OCI-LY1 (cell line): ENCODE measurements around the gene RHEX.
A peak's percentile ranks its signal among the peaks of the same experiment; 100 is the strongest.
"Not testable (repeated sequence)": the region's sequence is repeated elsewhere in the genome, so short reads cannot be mapped to it uniquely, and the experiment has no call there.

Experiments
- H2AFZ ChIP-seq: fragments of 200-600 bp; sonication (generic), shearing (Covaris generic); 2 replicates; pipeline ENCODE4 v1.6.0; 2014; ENCODE audit warnings: antibody characterized with exemption, mild to moderate bottlenecking, low read length
- H3F3A ChIP-seq: fragments of 200-600 bp; sonication (generic), shearing (Covaris generic); 2 replicates; pipeline ENCODE4 v1.6.0; 2014; ENCODE audit warnings: mild to moderate bottlenecking, antibody characterized with exemption, low read length, moderate library complexity; ENCODE audit not compliant: insufficient read depth
- H3K27ac ChIP-seq: fragments of 200-600 bp; sonication (generic); 2 replicates; pipeline ENCODE4 v1.5.1; 2014; ENCODE audit warnings: low read length, mixed run types, mild to moderate bottlenecking, low read depth; ENCODE audit not compliant: poor library complexity, severe bottlenecking
- H3K27me3 ChIP-seq: fragments of 200-600 bp; sonication (generic); 2 replicates; pipeline ENCODE4 v1.6.0; 2014; ENCODE audit warnings: antibody characterized with exemption, mild to moderate bottlenecking, low read length, moderate library complexity; ENCODE audit not compliant: insufficient read depth
- H3K36me3 ChIP-seq: fragments of 200-600 bp; sonication (generic); 2 replicates; pipeline ENCODE4 v1.6.1; 2014; ENCODE audit warnings: mild to moderate bottlenecking, antibody characterized with exemption, low read length, moderate library complexity, mixed read lengths; ENCODE audit not compliant: insufficient read depth
- H3K4me1 ChIP-seq: fragments of 200-600 bp; sonication (generic); 2 replicates; pipeline ENCODE4 v1.5.1; 2014; ENCODE audit warnings: mild to moderate bottlenecking, low read length, moderate library complexity; ENCODE audit not compliant: insufficient read depth, severe bottlenecking
- H3K4me2 ChIP-seq: fragments of 200-600 bp; sonication (generic), shearing (Covaris generic); 2 replicates; pipeline ENCODE4 v1.6.1; 2014; ENCODE audit warnings: low read length
- H3K4me3 ChIP-seq: fragments of 200-600 bp; sonication (generic); 2 replicates; pipeline ENCODE4 v1.5.1; 2014; ENCODE audit warnings: low read length, low read depth, mild to moderate bottlenecking, mixed read lengths; ENCODE audit not compliant: poor library complexity, severe bottlenecking
- H3K79me2 ChIP-seq: fragments of 200-600 bp; shearing (Covaris generic); 2 replicates; pipeline ENCODE4 v1.6.1; 2016; ENCODE audit warnings: mixed run types, low read length, mixed read lengths; ENCODE audit not compliant: insufficient read depth
- H3K9ac ChIP-seq: fragments of 200-600 bp; sonication (generic), shearing (Covaris generic); 2 replicates; pipeline ENCODE4 v1.6.1; 2014; ENCODE audit warnings: mild to moderate bottlenecking, low read length, mixed read lengths
- H3K9me2 ChIP-seq: fragments of 200-600 bp; sonication (generic), shearing (Covaris generic); 2 replicates; pipeline ENCODE4 v1.6.1; 2014; ENCODE audit warnings: low read depth, mild to moderate bottlenecking, low read length, mixed read lengths
- H3K9me3 ChIP-seq: fragments of 200-600 bp; shearing (Covaris generic); 2 replicates; pipeline ENCODE4 v1.6.1; 2014; ENCODE audit warnings: low read length, mixed read lengths
- H4K20me1 ChIP-seq: fragments of 200-600 bp; sonication (generic), shearing (Covaris generic); 2 replicates; pipeline ENCODE4 v1.6.0; 2016; ENCODE audit warnings: mild to moderate bottlenecking, low read length; ENCODE audit not compliant: insufficient read depth
- CTCF ChIP-seq: fragments of 200-600 bp; sonication (generic), shearing (Covaris generic); IDR thresholded peaks from 2 replicates; pipeline ENCODE4 v1.5.1; 2017; ENCODE audit warnings: mild to moderate bottlenecking, antibody characterized with exemption, low read length, moderate library complexity, mixed read lengths
- EZH2 ChIP-seq: fragments of 200-600 bp; sonication (generic), shearing (Covaris generic); IDR thresholded peaks from 2 replicates; pipeline ENCODE4 v1.8.0; 2017; ENCODE audit warnings: borderline replicate concordance, mixed run types, mild to moderate bottlenecking, antibody characterized with exemption, low read length, moderate library complexity, mixed read lengths

Gene RHEX

GRCh38 chr1:206055069-206055625 lies 2.2 kb downstream of the RHEX start:
- Histone ChIP-seq H3K4me2 (peak overlapping the region; percentile 88), H3K27ac (peak overlapping the region; percentile 62), H3K4me3 (peak overlapping the region; percentile 65), H3K36me3 (peaks cover 38% of the 10 kb centered on the region), H3K9ac (peak overlapping the region; percentile 20; the same call in 1 of the 2 replicates), H3K4me1 (peaks cover 79% of the 10 kb centered on the region)
- H4K20me1 ChIP-seq, H2AFZ ChIP-seq, H3K9me3 ChIP-seq, H3K27me3 ChIP-seq, H3K79me2 ChIP-seq, H3K9me2 ChIP-seq, H3F3A ChIP-seq: not testable (repeated sequence)

GRCh38 chr1:206055639-206056323 lies 2.8 kb downstream of the RHEX start:
- H3K27me3 ChIP-seq, H3K79me2 ChIP-seq, H3F3A ChIP-seq, H3K9me2 ChIP-seq, H3K9me3 ChIP-seq, H2AFZ ChIP-seq, H4K20me1 ChIP-seq: not testable (repeated sequence)
- peaks cover 73% of the 10 kb centered on the region for H3K4me1 ChIP-seq
- peak overlapping the region; percentile 88 for H3K4me2 ChIP-seq
- peaks cover 41% of the 10 kb centered on the region for H3K36me3 ChIP-seq
- peak overlapping the region; percentile 20; the same call in 1 of the 2 replicates for H3K9ac ChIP-seq
- peak overlapping the region; percentile 62 for H3K27ac ChIP-seq
- peak overlapping the region; percentile 65 for H3K4me3 ChIP-seq

GRCh38 chr1:206058289-206058926 lies 5.4 kb downstream of the RHEX start:
- Histone ChIP-seq H3K36me3 (peaks cover 56% of the 10 kb centered on the region), H3K27ac (peak overlapping the region; percentile 63), H3K4me1 (peaks cover 48% of the 10 kb centered on the region)
- not testable (repeated sequence) for H3K9ac ChIP-seq, H2AFZ ChIP-seq, H3K9me2 ChIP-seq, H3K79me2 ChIP-seq, H3K4me3 ChIP-seq, H3K4me2 ChIP-seq, H4K20me1 ChIP-seq, H3K9me3 ChIP-seq, H3K27me3 ChIP-seq, H3F3A ChIP-seq

GRCh38 chr1:206058927-206059292 lies 5.9 kb downstream of the RHEX start:
- H3K4me1 ChIP-seq: peaks cover 43% of the 10 kb centered on the region
- no peak overlapping the region for H3K27ac ChIP-seq
- no peak for TF ChIP-seq EZH2
- no peak for TF ChIP-seq CTCF
- H3K4me2 ChIP-seq: no peak overlapping the region
- no peaks in the 10 kb centered on the region for H3F3A ChIP-seq
- no peak overlapping the region for H3K4me3 ChIP-seq
- H3K36me3 ChIP-seq: peaks cover 56% of the 10 kb centered on the region
- H3K9me3 ChIP-seq: 0 out of 2 replicates have a peak, but pooled peaks cover 3% of the 10 kb centered on the region
- H4K20me1 ChIP-seq: no peaks in the 10 kb centered on the region
- no peak overlapping the region for H2AFZ ChIP-seq
- H3K9me2 ChIP-seq: no peaks in the 10 kb centered on the region
- peaks cover 5% of the 10 kb centered on the region; the same call in 1 of the 2 replicates for H3K79me2 ChIP-seq
- H3K9ac ChIP-seq: no peak overlapping the region
- no peaks in the 10 kb centered on the region for H3K27me3 ChIP-seq
